Activated CD4-positive, alpha-beta memory T cell treated with anti-CD3 and anti-CD28 coated beads, Interleukin-2, amount 10 ng/mL, durations not matched to agents 7 days and 5 days (primary cell): Measurements from ENCODE around the gene TWIST2. TPM values are rescaled to one million over a fixed set of nuclear protein-coding genes. Genes with fewer than 3 reads are reported as not detected.

Source experiments
- CTCF ChIA-PET: fragments of 350-600 bp; sonication (Branson Sonifier 250); formaldehyde crosslinking; loops from one replicate; lab custom pipeline; 2021; ENCODE audit warnings: antibody characterized with exemption, inconsistent platforms; lab: Charles Lee
- POLR2A ChIA-PET: fragments of 350-600 bp; sonication (Branson Sonifier 250); formaldehyde crosslinking; loops from one replicate; lab custom pipeline; 2021; ENCODE audit warnings: antibody characterized with exemption; lab: Charles Lee
- DNase-seq: peaks from one replicate; pipeline ENCODE4 v3.0.0-alpha.2; 2020
- H3K27ac Mint-ChIP-seq: one replicate; pipeline ENCODE4 v1.8.0; 2021; ENCODE audit warnings: mild to moderate bottlenecking, mixed read lengths
- H3K27me3 Mint-ChIP-seq: one replicate; pipeline ENCODE4 v1.8.0; 2021; ENCODE audit warnings: mixed read lengths
- H3K36me3 Mint-ChIP-seq: one replicate; pipeline ENCODE4 v1.8.0; 2021; ENCODE audit warnings: low read depth, mixed read lengths
- H3K4me1 Mint-ChIP-seq: one replicate; pipeline ENCODE4 v1.8.0; 2021; ENCODE audit warnings: mixed read lengths
- H3K4me3 Mint-ChIP-seq: one replicate; pipeline ENCODE4 v1.8.0; 2021; ENCODE audit warnings: mild to moderate bottlenecking, mixed read lengths
- H3K9me3 Mint-ChIP-seq: one replicate; pipeline ENCODE4 v1.8.0; 2021; ENCODE audit warnings: mixed read lengths
- total RNA-seq, 2 experiments: library from RNA; stranded (reverse); gene quantifications; one replicate each; pipeline ENCODE4 v1.2.3, GENCODE V29; 2021

The TWIST2 gene
- total RNA-seq, 2 experiments from 2014 or later = not detected

- CTCF ChIA-PET = no interaction called here
- Mint-ChIP-seq H3K4me3 (no peak overlapping the region), H3K27ac (no peak overlapping the region), H3K36me3 (no peaks in the 10 kb centered on the region), H3K4me1 (peaks cover 13% of the 10 kb centered on the region), H3K9me3 (no peaks in the 10 kb centered on the region), H3K27me3 (peaks cover 12% of the 10 kb centered on the region)
- DNase-seq = peak; percentile 6
- POLR2A ChIA-PET = interaction anchor here (1.4 kb wide), 1 partner anchor 9 kb away, joined by 5 read pairs; no protein-coding TSS in a partner anchor
Measured at GRCh38 chr2:238948765-238949641, 101.1 kb downstream of the TWIST2 start.

GRCh38 chr2:238949710-238950345 lies 101.9 kb downstream of the TWIST2 start:
- peak; percentile 2 for DNase-seq
- Mint-ChIP-seq H3K36me3 (no peaks in the 10 kb centered on the region), H3K27ac (no peak overlapping the region), H3K4me3 (no peak overlapping the region), H3K27me3 (peaks cover 15% of the 10 kb centered on the region), H3K9me3 (no peaks in the 10 kb centered on the region), H3K4me1 (peaks cover 13% of the 10 kb centered on the region)
- CTCF ChIA-PET = no interaction called here
- POLR2A ChIA-PET = interaction anchor here (1.4 kb wide), 1 partner anchor 8 kb away, joined by 5 read pairs; no protein-coding TSS in a partner anchor

- no peaks in the 10 kb centered on the region for H3K9me3 Mint-ChIP-seq
- peaks cover 16% of the 10 kb centered on the region for H3K27me3 Mint-ChIP-seq
- H3K36me3 Mint-ChIP-seq = no peaks in the 10 kb centered on the region
- peaks cover 13% of the 10 kb centered on the region for H3K4me1 Mint-ChIP-seq
- POLR2A ChIA-PET = no interaction called here
- peak; percentile 6 for DNase-seq
- H3K4me3 Mint-ChIP-seq = no peak overlapping the region
- CTCF ChIA-PET = no interaction called here
- H3K27ac Mint-ChIP-seq = no peak overlapping the region
Measured at GRCh38 chr2:238950551-238950950, 102.7 kb downstream of the TWIST2 start.

- ChIA-PET POLR2A (no interaction called here), CTCF (no interaction called here)
Measured at GRCh38 chr2:238952261-238952919, 104.5 kb downstream of the TWIST2 start.

GRCh38 chr2:238954841-238955591 lies 107.1 kb downstream of the TWIST2 start:
- H3K27me3 Mint-ChIP-seq = peaks cover 31% of the 10 kb centered on the region
- no peak overlapping the region for H3K27ac Mint-ChIP-seq
- ChIA-PET POLR2A (no interaction called here), CTCF (no interaction called here)
- no peaks in the 10 kb centered on the region for H3K4me1 Mint-ChIP-seq
- no peaks in the 10 kb centered on the region for H3K9me3 Mint-ChIP-seq
- H3K36me3 Mint-ChIP-seq = no peaks in the 10 kb centered on the region
- no peak overlapping the region for H3K4me3 Mint-ChIP-seq
- DNase-seq = peak; percentile 10

More at GRCh38 chr2:238952261-238952919, 104.5 kb downstream of the TWIST2 start:
- H3K9me3 Mint-ChIP-seq = no peaks in the 10 kb centered on the region
- no peak overlapping the region for H3K4me3 Mint-ChIP-seq
- DNase-seq = peak; percentile 1
- no peaks in the 10 kb centered on the region for H3K36me3 Mint-ChIP-seq
- no peak overlapping the region for H3K27ac Mint-ChIP-seq
- peaks cover 13% of the 10 kb centered on the region for H3K4me1 Mint-ChIP-seq
- H3K27me3 Mint-ChIP-seq = peaks cover 19% of the 10 kb centered on the region

- Mint-ChIP-seq H3K27ac (no peak overlapping the region), H3K9me3 (no peaks in the 10 kb centered on the region)
- CTCF ChIA-PET = no interaction called here
Measured at GRCh38 chr2:238955648-238956531, 108.0 kb downstream of the TWIST2 start.

GRCh38 chr2:238956676-238957075 lies 108.8 kb downstream of the TWIST2 start:
- no peaks in the 10 kb centered on the region for H3K4me1 Mint-ChIP-seq
- ChIA-PET POLR2A (interaction anchor here (0.6 to 1.7 kb wide), 2 partner anchors 8 to 1069 kb away, joined by 3 to 5 read pairs; partner anchors contain the start of gene NDUFA10), CTCF (no interaction called here)
- H3K27me3 Mint-ChIP-seq = peaks cover 32% of the 10 kb centered on the region
- no peak overlapping the region for H3K27ac Mint-ChIP-seq
- no peak for DNase-seq
- H3K36me3 Mint-ChIP-seq = no peaks in the 10 kb centered on the region
- H3K9me3 Mint-ChIP-seq = no peaks in the 10 kb centered on the region
- H3K4me3 Mint-ChIP-seq = no peak overlapping the region

More at GRCh38 chr2:238955648-238956531, 108.0 kb downstream of the TWIST2 start:
- POLR2A ChIA-PET = interaction anchor here (0.6 kb wide), 1 partner anchor 1069 kb away, joined by 3 read pairs; the partner anchor contains the start of gene NDUFA10
- peaks cover 32% of the 10 kb centered on the region for H3K27me3 Mint-ChIP-seq
- no peaks in the 10 kb centered on the region for H3K4me1 Mint-ChIP-seq
- H3K4me3 Mint-ChIP-seq = no peak overlapping the region
- DNase-seq = no peak
- H3K36me3 Mint-ChIP-seq = no peaks in the 10 kb centered on the region
